NCI-H1105 treated with DMSO at 0.1 percent for 48 hours (cell line): ENCODE data around the gene FOXL2NB.
A peak's percentile ranks its signal among the peaks of the same experiment; 100 is the strongest.

Experiments used
- DNase-seq: peaks from one replicate; lab custom pipeline; 2025; lab: John Stamatoyannopoulos, UW

FOXL2NB gene

DNA sequence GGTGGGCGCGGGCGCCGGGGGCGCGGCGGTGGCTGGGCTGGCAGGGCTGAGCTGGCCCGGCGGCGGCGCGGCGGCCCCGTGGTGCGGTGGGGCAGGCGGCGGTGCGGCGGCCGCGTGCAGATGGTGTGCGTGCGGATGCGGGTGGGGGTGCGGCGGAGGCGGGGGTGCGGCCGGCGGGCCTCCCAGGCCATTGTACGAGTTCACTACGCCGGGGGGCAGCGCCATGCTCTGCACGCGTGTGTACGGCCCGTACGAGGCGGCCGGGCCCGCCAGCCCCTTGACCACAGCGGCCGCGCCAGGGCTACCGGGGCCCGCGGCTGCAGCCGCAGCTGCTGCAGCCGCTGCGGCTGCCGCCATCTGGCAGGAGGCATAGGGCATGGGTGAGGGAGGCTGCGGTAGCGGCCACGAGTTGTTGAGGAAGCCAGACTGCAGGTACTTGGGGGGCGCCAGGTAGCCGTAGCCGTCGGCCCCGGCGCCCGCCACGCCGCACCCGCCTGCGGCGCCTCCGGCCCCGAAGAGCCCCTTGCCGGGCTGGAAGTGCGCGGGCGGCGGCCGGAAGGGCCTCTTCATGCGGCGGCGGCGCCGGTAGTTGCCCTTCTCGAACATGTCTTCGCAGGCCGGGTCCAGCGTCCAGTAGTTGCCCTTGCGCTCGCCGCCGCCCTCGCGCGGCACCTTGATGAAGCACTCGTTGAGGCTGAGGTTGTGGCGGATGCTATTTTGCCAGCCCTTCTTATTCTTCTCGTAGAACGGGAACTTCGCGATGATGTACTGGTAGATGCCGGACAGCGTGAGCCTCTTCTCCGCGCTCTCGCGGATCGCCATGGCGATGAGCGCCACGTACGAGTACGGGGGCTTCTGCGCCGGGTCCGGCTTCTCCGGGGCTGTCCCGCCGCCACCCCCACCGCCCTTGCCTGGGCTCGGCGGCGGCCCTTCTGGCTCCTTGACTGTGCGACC lies 1.0 kb upstream of the FOXL2NB start:
- peak; percentile 75 for DNase-seq

DNA sequence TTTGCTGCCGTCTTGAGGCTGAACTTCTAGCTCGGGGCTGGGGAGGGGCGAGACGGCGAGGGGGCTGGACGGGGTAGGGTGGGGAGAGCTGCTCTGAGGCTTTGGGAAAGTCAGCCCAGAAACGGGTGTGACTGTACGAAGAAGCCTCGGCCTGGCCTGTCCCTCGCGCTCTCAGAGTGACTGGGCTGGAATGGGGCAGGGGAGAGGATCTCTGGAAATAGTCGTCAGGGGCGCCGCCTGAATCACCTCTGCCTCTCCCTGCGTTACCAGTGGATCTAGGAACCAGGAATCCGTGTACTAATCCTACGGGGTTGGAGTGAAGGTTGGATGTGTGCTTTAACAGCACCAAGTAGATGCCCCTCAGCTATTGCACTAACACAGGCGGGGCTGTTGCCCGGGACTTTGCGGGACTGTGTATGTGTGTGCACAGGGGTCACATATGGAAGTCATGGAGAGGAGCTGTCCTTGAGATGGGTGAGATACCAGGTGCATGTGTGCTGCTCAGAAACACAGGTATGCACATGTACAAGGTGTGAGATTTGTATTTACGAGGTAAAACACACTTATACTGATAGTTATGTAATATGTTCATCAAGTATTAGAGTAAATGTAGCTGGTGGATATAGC lies 591 bp downstream of the FOXL2NB start:
- DNase-seq = no peak

DNA sequence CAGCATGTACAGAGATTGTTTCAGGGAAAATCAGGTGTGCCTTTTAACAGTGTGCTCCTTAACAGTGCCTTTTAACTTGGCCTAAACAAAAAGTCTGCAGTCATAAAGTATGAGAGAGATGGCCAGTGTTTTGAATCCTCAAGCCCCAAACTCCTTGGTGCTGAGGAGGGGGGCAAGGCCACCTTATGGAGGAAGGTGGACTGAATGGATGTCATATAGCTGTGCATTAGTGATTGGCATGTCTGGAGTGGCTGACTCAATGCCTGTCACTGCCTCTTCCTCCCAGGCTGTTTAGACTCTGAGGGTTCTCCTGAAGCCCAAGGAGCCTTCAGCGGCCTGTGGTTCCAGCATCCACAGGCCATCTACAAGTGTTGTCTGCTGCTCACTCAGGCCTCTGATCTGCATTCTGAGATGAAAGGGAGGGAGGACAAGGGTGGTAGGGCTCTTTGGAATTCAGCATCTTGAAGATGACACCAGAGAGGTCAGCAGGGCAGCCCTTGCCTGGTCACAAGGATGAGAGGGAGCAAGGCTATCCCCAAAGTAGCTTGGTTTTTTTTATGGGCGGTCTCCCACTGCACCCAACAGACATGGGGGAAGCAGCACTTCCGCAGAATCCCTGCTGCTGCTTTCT lies 1.5 kb downstream of the FOXL2NB start:
- DNase-seq = no peak

DNA sequence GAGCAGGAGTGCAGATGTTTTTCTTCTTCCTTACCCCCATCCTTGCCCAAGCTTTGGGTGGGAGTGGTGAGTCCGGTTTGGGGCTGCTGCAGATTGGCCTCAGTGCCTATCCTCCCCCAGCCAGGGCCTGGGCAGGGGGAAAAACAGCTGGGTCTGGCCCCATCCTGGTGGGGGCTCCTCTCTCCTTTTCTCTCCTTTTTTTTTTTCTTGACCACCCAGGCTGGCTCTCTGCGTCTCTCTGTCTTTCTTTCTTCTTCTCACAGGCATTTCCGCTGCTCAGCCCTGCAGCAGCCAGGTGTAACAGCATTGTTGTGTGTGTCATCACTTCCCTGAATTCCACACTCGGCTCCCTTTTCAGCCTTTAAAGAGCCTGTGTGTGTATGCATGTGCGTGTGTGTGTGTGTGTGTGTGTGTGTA lies 2.0 kb downstream of the FOXL2NB start:
- DNase-seq = no peak

DNA sequence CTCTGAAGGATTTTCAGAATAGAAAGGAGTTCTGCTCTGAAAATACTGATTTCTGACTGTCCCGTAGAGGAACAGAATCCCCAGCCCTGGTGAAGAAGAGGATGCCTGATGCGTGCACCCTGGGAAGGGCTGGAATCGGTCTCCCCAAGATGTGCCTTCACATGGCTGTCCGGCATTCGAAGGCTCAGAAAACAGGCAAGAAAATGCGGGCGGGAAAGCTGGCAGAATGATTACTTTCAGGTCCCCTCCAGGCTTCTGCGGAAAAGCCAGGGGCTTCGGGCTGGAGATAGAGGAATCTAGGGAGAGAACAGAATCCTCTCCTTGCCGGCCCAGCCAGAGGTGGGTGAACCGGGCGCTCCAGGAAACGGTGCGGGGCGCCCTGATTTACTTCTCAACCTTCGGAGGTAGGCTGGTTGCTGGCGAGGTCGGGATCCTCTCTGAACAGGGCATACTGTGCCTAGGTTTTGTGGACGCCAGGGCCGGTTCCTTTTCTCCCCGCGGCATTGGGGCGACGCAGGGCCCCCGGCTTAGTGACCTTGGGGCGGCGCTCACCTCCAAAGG lies 2.5 kb downstream of the FOXL2NB start:
- no peak for DNase-seq

DNA sequence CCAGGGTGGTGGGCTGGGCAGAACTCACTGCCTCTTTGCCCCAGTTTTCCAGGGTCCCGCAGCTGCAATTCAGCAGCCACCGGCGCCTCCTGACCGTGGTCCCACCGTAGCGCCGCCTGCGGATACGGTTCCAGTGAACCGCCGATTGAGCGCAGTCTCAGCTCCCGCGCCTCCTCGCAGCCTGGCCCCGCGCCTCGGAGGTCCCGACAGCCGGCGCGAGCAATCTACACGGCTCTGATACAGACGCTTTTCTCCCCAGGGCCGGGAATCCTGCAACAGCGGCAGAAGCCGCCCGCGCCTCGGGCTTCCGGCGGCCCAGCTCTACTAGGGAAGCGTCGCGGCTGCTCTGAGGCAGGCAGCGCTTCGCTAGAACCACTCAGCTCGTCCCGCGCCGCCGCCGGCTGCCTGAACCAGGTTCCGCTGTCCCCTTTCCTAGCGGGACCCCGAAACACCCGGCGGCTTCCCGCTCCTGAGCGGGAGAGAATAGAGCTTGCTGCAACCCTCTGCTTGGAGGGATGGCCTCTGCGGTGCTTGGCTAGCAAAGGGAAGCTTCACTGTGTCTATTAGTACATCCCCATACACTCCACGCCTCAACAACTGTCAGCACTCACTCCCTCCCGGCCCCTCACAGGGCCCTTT lies 3.1 kb downstream of the FOXL2NB start:
- peak; percentile 45 for DNase-seq

DNA sequence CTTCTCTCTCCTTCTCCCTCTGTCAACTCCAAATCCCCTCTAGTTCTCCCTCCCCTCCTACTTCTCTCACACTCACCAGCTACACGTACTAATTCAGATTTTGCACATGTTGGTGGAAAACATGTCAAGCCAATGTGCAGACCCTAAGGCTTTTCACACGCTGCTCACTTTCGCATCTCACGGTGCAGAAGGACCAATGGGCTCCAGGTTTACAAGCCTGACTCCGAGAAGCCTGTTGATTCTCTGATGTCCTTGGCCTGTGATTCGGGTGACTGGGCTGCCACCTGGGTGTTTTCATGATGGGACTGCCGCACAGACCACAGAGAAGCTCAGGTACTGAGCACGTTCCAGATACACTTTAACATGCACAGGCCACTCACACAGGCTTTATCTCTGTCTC lies 3.7 kb downstream of the FOXL2NB start:
- no peak for DNase-seq

DNA sequence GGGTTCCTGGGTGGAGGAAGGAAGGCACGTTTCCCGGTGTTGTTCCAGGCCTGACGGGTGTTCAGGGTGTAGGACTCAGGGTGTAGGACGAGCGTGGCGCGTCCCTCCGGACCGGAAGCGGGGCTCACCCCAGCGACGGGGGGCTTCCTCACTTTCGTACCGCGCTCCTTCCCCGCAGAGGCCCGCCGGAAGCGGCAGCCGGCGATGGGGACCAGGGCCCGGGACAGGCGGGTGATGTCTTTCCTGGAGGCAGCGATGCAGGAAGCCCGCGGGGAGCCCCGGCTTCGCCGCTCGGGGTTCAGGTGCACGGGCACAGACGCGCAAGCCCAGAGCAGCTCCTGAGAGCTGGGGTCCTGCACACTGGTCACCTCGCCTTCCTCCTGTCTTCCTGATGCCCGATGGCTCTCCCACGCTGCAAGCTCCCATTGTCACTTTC lies 13.4 kb downstream of the FOXL2NB start:
- no peak for DNase-seq

DNA sequence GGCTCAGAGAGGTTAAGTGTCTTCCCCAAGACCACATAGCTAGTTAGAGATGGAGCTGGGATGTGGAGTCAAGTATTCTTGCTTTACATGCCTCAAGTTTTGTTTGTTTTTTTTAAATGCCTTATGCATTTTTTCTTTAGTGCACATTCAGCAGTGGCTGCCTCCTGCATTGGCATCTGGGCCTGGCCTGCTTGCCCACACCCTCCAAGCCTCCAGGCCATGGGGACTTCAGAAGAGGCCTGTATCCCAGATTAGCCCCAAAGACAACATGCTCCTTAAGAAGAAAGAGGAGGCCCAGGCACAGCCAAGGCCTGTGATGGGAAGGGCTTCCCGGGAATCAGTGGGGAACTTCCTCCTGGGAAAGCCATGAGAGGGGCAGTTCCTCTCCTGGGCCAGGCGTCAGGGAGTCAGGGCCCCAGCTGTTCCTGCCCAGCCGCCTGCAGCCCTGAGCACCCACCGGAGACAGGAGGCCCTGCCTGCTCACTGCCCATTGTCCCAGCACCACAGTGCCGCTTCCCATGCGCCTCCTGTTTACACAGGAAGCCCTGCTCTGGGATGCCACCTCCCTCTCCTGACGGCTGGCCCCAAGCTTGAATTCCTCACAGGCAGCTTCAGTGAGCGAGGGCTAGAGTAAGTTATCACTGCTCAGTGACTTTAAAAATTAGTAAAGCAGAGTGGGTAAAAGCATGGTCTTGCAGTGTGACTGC lies 16.0 kb downstream of the FOXL2NB start:
- DNase-seq = no peak

DNA sequence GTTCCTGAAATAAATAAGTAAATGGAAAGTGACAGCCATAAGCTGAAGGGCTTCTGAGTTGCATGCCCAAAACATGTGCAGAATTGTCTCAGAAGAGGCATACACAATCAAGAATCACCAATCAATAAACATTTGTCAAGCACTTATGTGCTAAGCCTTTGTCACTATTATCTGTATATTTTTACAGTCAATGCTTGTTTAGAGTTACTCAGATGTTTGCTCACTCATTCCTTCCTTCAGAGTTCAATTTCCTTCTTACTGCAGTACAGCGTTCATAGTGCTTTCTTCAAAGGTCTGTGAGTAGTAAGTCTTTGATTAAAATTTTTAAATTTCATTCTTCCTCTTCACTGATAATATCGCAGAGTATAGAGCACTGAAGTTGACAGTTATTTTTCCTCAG lies 17.2 kb downstream of the FOXL2NB start:
- DNase-seq = no peak

DNA sequence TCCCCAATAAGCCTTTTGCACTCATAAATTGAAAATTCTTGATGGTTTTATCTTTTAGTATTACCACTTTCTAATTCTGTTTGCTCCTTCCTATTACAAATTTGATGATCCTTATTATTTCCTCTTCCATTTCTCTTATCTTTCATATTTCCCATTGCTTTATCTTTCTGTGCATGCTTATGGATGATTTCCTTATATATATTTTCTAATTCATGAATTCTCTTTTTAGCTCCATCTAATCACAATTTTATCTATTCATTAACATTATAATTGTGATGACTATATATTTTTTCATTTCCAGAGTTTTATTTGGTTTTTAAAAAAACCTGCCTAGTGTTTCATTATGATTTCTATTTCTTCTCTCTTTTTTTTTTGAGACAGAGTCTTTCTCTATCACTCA lies 17.9 kb downstream of the FOXL2NB start:
- DNase-seq = no peak

DNA sequence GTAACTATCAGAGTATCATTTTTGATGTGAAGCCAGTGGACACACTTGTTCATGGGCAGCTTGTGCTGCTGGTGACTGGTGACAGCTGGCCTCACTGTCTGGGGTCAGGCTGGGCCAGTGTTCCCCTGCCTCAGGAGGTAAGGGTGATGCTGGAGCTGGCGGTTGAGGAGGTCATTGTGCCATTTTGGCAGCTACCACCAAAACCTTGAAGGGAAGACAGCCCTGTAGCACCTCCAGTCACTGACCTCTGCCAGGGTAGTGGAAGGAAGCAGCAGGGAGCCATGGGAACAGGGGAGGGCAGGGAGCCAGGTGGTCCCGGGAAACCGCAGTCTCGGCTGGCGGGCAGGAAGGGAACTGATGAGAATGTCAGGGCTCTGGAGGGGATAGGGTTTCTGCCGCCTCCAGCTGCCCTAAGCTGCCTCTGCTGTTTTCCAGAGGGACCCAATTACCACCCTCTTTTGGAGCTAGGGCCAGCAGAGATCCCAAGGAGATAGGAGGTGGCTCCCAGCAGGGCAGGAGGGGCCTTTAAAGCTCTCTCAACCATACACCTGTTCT lies 24.8 kb downstream of the FOXL2NB start:
- DNase-seq = no peak

DNA sequence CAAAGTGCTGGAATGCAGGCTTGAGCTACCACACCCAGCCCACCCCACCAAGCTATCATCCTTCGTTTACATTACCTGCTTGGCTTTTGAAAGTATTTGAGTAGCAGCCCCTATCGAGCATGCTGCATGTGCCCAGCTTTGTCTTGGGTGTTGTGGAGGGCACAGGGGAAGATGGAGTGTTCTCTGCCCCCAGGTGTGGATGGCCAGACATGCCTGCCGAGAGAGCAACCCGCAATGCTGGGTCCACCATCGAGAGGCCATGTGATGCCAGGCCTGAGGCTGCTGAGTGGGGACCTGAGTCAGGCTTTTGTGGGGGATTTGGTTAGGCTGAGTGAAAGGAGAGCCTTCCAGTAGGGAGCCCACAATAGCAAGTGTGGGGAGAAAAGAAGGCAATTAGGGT lies 25.9 kb downstream of the FOXL2NB start:
- no peak for DNase-seq

DNA sequence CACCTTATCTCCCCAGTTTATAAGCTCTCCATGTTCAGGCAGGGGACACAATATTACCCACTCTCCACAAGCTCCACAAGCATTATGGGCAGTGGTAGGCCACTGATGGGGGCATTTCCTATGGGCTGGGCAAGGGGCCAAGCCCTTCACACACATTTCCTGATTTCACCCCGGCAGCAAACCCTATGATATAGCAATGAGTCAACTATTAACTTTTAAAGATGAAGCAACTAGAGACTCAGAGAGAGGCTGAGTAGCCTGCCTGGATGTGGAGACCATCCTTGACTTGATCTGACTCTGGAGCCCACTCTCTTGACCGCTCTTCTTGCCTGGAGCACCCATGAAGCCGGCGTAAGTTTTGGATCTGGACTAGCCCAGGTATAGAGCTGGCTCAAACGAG lies 27.4 kb downstream of the FOXL2NB start:
- no peak for DNase-seq

DNA sequence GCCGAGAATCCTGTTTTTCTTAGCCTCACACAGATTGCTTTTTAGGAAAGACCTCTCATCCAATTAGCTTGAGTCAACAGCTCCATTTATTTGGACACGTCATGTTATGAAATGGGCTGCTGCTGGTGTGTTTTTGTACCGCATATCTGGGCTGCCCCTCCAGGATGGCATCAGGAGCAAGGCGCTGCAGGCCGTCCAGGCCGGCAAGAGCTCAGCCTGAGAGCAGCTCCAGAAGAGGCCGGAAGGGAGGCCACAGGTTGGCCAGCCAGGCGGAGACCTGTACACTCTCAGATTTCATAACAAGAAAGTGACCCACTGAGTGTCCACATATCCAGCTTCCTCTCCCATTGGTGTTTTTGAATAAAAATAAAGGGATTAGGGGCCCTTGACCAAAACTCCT lies 28.3 kb downstream of the FOXL2NB start:
- no peak for DNase-seq

DNA sequence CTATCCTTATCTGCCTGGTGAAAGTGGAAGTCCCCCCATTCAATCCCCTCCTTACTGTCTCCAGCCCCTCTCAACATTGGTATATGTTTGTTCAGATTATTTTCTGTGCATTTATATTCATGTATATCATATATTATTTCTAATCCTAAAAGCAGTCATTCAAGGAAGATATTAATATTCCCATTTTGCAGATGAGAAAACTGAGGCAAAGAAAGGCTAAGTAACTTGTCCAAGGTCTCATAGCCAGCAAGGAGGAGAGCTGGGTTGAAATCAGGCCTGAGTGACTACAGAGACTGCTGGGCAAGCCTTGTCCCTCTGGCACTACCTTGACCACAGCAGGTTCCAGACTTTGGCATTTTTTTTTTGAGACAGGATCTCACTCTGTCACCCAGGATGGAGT lies 29.0 kb downstream of the FOXL2NB start:
- no peak for DNase-seq

DNA sequence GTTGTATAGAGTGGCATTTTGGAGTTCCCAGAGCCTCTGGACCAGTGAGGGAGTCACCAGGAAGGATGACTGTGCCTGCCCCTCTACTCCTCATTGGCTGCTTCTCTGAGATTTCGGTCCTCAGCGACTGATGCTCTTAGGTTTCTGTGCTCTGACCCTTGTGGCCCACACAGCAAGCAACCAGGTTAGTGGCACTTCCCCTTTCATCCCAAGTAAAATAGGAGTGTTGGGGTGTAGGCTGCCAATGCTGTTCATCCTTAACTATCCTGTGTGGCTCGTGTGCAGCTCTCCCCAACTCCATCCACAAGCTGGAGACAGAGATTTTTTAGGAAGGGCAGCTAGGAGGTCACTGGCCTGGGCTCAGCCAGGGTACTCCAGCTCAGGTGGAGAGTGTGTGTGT lies 37.8 kb downstream of the FOXL2NB start:
- no peak for DNase-seq

DNA sequence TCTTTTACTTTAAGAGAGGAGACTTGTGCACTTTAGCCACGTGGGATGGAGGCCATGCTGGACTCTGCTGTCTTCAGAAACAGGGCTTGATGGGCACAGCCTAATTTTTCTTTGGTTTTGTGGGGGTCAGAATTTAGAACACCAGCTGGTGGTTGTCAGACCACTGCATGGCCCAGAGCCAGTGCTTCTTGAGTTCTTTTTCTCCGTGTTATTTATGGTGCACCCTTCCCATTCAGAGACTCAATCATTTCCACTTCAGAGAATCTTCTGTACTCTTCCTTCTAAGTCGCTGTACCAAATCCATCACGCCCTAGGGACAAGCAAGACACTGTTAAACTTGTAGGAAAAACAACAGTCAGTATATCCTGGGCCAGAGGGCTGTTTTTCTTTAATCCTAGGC lies 38.9 kb downstream of the FOXL2NB start:
- DNase-seq = no peak

DNA sequence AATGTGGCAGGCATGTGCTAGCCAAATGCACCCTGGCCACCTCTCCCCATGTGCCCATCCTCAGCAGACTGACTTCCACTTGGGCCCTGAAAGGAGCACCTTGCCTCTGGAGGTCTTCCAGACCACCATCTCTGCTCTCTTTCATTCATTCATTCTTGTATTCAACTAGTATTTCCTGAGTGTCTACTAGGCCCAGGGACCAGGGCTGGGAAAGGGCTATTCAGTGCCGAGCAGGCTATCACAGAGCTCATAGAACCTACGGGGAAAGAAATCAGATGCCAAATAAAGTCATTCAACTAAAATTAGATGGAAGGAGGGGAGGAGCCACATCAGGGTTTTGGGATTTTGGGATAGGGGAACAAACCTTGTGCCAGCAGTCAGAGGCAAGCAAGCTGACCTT lies 40.2 kb downstream of the FOXL2NB start:
- DNase-seq = no peak

DNA sequence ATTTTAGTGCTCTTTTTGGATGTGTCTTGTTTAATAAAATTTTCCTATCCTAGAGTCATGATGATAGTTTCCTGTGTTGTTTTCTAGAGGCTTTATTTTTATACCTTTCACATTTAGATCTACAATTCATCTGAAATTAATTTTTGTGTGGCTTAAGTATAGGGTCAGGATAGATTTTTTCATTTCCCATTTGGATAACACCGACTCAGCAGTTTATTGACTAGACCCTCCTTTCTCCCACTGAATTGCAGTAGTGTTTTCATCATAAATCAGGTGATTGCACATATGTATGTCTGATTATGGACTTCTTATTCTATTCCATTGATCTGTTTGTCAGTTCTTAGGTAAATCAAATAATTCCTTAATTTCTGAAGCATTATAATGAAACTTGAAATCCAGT lies 48.7 kb downstream of the FOXL2NB start:
- DNase-seq = no peak
